HUES6 (cell line): Measurements from ENCODE around the gene ZAP70.

Experiments used
- H3K27ac ChIP-seq: 2 replicates; pipeline ENCODE4 v1.7.0; 2013; ENCODE audit warnings: low read depth, mild to moderate bottlenecking, low read length, inconsistent platforms
- H3K27me3 ChIP-seq: 2 replicates; pipeline ENCODE4 v1.6.1; 2013; ENCODE audit warnings: low read length; ENCODE audit not compliant: control insufficient read depth, insufficient read depth
- H3K36me3 ChIP-seq: 2 replicates; pipeline ENCODE4 v1.6.1; 2013; ENCODE audit warnings: low read length; ENCODE audit not compliant: control insufficient read depth, insufficient read depth
- H3K4me1 ChIP-seq: 2 replicates; pipeline ENCODE4 v1.6.1; 2013; ENCODE audit warnings: low read length; ENCODE audit not compliant: control insufficient read depth, insufficient read depth
- H3K4me3 ChIP-seq: 2 replicates; pipeline ENCODE4 v1.5.1; 2013; ENCODE audit warnings: low read depth, low read length
- H3K9ac ChIP-seq: one replicate; pipeline ENCODE4 v1.6.1; 2013; ENCODE audit warnings: mild to moderate bottlenecking, low read length
- H3K9me3 ChIP-seq: 2 replicates; pipeline ENCODE4 v1.6.1; 2013; ENCODE audit warnings: low read depth, low read length; ENCODE audit not compliant: control insufficient read depth, insufficient read depth

Gene ZAP70

GRCh38 chr2:97726261-97727064 lies 13.1 kb downstream of the ZAP70 start:
- no peak overlapping the region for H3K4me3 ChIP-seq
- H3K36me3 ChIP-seq, result peaks cover 2% of the 10 kb centered on the region; the same call in 1 of the 2 replicates
- no peak overlapping the region for H3K27ac ChIP-seq

DNA sequence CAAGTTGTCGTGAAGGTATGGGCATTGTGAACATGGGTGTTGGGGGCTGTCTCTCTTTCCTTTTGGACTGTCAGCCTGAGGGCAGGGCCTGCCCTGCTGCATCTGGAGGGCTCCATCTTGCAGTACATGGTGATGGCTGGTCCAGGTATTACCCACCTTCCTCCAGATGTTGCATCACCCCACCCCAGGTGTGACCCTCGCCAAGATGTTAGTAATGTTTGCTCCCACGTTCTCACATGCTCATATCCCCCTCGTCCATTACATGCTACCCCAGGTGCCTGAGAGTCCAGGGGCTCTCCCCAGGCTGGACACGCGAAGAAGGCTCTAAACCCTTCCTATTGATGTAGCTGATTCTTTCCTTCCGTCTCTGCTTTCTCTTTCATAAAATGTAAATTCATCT lies 13.9 kb downstream of the ZAP70 start:
- H3K4me1 ChIP-seq, result no peaks in the 10 kb centered on the region
- H3K9me3 ChIP-seq, result peaks cover 11% of the 10 kb centered on the region
- no peak overlapping the region for H3K27ac ChIP-seq
- no peaks in the 10 kb centered on the region for H3K27me3 ChIP-seq
- H3K4me3 ChIP-seq, result no peak overlapping the region
- H3K9ac ChIP-seq, result no peak overlapping the region
- peaks cover 2% of the 10 kb centered on the region; the same call in 1 of the 2 replicates for H3K36me3 ChIP-seq

More at GRCh38 chr2:97726261-97727064, 13.1 kb downstream of the ZAP70 start:
- Histone ChIP-seq H3K9me3 (peaks cover 11% of the 10 kb centered on the region), H3K27me3 (no peaks in the 10 kb centered on the region), H3K4me1 (no peaks in the 10 kb centered on the region), H3K9ac (no peak overlapping the region)

DNA sequence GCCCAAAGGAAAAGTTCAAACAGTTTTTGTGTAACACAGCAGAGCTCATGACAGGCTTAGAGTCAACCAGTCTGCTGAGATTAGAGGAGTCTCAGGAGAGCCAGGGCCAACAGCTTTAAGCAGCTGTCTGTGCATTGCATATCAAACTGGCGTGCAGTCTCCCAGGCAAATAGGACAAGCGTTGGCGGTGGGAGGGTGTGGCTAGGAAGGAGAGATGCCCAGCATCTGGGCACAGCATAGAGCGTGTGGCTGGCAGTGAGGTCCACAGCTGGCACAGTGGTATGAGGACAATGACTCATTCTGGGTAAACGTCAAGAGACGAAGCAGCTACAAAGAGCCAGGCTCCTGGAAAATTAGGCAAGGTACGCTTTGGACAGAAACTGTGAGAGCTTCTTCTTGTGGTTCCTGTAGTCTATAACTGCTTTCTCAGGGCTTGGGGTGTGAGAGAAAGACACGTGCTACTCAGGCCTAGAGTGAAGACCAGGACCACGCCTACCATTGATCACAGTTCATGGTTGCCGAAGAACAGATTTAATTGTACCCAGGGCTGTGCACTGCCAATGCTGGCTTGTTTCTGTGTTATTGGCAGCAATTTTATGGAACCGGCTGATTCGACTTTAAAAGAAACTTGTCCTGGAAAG lies 14.8 kb downstream of the ZAP70 start:
- Histone ChIP-seq H3K4me1 (no peaks in the 10 kb centered on the region), H3K9me3 (peaks cover 11% of the 10 kb centered on the region), H3K27ac (no peak overlapping the region), H3K27me3 (no peaks in the 10 kb centered on the region), H3K9ac (no peak overlapping the region), H3K4me3 (no peak overlapping the region), H3K36me3 (peaks cover 2% of the 10 kb centered on the region; the same call in 1 of the 2 replicates)

DNA sequence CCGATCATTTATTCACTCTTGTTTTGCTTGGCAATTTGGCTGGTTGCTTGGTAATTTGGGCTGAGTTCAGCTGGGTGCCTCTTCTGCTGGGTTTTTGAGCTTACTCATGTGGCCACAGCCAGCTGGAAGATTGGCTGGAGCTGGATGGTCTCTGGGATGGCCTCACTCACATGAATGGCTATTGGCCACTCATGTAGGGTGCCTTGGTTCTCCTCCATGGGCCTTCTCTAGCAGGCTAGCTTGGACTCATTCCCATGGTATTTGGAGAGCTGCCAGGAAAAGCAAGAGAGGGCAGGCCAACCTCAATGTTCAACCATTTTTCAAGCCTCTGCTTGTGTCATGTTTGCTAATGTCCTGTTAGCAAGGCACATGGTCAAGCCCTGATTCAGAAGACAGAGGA lies 16.9 kb downstream of the ZAP70 start:
- Histone ChIP-seq H3K36me3 (peaks cover 2% of the 10 kb centered on the region; the same call in 1 of the 2 replicates), H3K9ac (no peak overlapping the region), H3K27ac (no peak overlapping the region), H3K27me3 (no peaks in the 10 kb centered on the region), H3K9me3 (peaks cover 11% of the 10 kb centered on the region), H3K4me1 (no peaks in the 10 kb centered on the region), H3K4me3 (no peak overlapping the region)

DNA sequence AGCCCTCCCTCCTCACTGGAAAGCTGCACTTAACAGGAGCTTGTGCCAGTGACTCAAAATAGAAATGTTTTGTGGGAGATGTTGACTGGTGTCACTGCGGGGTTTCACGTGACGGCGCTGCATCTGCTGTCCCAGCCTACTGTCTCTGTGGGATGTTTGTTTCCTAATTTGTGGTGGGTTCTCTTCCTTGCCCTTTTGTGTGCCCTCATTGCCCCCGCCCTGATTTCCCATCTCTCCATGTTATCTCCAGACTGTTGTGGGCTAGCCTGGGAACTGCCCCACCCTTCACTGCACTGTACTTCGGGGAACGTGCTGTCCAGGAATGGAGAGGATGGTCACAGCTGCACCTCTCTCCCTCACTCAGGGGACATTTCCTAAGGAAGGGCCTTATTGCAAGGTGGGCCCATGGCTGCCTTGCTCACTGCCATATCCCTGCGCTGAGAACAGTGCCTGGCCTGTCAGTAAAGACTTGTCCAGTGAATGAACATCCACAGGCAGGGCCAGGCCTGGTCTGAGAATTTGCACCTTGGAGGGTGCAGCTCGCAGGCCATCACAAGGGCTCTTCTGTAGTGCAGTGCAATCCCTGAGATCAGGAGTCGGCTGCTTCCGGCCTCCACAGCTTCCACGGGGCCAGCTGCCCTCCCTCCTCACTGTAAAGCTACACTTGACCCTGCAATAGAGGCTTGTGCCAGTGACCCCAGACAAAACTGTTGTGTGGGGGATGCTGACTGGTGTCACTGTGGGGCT lies 18.1 kb downstream of the ZAP70 start:
- Histone ChIP-seq H3K9me3 (peaks cover 11% of the 10 kb centered on the region), H3K27ac (no peak overlapping the region), H3K4me3 (no peak overlapping the region), H3K4me1 (no peaks in the 10 kb centered on the region), H3K36me3 (peaks cover 2% of the 10 kb centered on the region; the same call in 1 of the 2 replicates), H3K9ac (no peak overlapping the region), H3K27me3 (no peaks in the 10 kb centered on the region)

GRCh38 chr2:97732436-97733340 lies 19.3 kb downstream of the ZAP70 start:
- H3K4me3 ChIP-seq, result no peak overlapping the region
- peaks cover 6% of the 10 kb centered on the region for H3K9me3 ChIP-seq
- peaks cover 2% of the 10 kb centered on the region; the same call in 1 of the 2 replicates for H3K36me3 ChIP-seq
- no peak overlapping the region for H3K27ac ChIP-seq
- H3K9ac ChIP-seq, result no peak overlapping the region
- H3K4me1 ChIP-seq, result no peaks in the 10 kb centered on the region
- no peaks in the 10 kb centered on the region for H3K27me3 ChIP-seq

GRCh38 chr2:97733341-97734035 lies 20.1 kb downstream of the ZAP70 start:
- H3K4me1 ChIP-seq, result no peaks in the 10 kb centered on the region
- H3K27ac ChIP-seq, result no peak overlapping the region
- no peak overlapping the region for H3K4me3 ChIP-seq
- H3K36me3 ChIP-seq, result peaks cover 2% of the 10 kb centered on the region; the same call in 1 of the 2 replicates
- peaks cover 6% of the 10 kb centered on the region for H3K9me3 ChIP-seq
- no peak overlapping the region for H3K9ac ChIP-seq
- no peaks in the 10 kb centered on the region for H3K27me3 ChIP-seq

DNA sequence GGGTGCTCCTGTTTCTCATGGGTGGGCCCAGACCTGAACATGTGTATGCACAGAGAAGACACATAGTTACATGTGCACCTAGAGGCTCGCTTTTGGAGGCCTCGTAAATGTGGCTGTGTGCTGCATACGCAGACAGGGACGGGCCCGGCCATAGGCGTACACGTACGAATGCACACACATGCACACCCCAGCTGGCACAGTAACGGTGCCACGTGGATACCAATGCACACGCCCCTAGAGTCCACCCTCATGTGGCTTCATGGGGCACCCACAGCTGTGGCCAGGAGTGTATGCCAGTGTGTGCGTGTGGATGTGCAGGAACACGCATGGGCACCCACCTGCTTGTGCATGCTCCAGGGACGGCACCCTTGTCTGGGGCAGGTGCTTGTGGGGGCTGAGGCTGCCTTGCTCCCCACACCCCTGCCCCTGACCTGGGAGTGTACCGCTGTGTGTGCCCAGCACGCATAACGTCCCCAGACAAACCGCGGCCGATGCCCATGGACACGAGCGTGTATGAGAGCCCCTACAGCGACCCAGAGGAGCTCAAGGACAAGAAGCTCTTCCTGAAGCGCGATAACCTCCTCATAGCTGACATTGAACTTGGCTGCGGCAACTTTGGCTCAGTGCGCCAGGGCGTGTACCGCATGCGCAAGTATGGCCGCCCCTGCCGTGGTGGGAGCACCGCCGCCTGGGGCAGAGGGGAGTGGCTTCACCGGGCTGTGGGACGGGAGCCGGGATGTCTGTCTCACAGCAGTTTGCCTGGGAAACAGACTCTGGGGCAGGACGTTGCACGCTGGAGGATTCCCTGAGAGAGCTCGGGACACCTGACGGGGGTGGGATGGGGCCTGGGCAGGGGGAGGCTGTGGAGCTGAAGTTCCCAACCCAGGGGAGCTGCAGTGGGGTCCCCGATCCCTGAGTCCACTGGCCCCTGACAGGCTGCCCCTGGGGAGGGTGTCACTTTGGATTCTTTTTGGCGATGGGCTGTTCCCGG lies 21.0 kb downstream of the ZAP70 start:
- Histone ChIP-seq H3K4me3 (no peak overlapping the region), H3K27me3 (no peaks in the 10 kb centered on the region), H3K9me3 (peaks cover 6% of the 10 kb centered on the region), H3K9ac (no peak overlapping the region), H3K36me3 (peaks cover 2% of the 10 kb centered on the region; the same call in 1 of the 2 replicates), H3K27ac (no peak overlapping the region), H3K4me1 (no peaks in the 10 kb centered on the region)

DNA sequence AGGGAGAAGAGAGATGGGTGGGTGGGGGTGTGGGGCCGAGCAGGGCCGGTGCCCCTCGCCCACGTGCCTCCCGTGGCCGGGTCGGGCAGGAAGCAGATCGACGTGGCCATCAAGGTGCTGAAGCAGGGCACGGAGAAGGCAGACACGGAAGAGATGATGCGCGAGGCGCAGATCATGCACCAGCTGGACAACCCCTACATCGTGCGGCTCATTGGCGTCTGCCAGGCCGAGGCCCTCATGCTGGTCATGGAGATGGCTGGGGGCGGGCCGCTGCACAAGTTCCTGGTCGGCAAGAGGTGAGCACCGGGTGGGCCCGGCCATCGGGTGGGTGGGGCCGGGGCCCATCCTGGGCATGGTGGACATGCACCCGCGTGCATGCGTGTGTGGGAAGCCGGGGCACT lies 21.8 kb downstream of the ZAP70 start:
- no peak overlapping the region for H3K27ac ChIP-seq
- H3K9me3 ChIP-seq, result peaks cover 4% of the 10 kb centered on the region
- H3K4me1 ChIP-seq, result no peaks in the 10 kb centered on the region
- H3K36me3 ChIP-seq, result no peaks in the 10 kb centered on the region; the same call in 1 of the 2 replicates
- no peak overlapping the region for H3K9ac ChIP-seq
- H3K27me3 ChIP-seq, result no peaks in the 10 kb centered on the region
- no peak overlapping the region for H3K4me3 ChIP-seq
